ENCODE results near the gene NIP7. TPM values are rescaled to one million over a fixed set of nuclear protein-coding genes. Genes with fewer than 3 reads are reported as not detected.

Gene NIP7
- total and polyA plus RNA-seq, 2 of the 8 experiments (the other 6 are each of a cell fraction or from before 2014, with no cell fraction given): 14.5 to 52.2 TPM

DNA sequence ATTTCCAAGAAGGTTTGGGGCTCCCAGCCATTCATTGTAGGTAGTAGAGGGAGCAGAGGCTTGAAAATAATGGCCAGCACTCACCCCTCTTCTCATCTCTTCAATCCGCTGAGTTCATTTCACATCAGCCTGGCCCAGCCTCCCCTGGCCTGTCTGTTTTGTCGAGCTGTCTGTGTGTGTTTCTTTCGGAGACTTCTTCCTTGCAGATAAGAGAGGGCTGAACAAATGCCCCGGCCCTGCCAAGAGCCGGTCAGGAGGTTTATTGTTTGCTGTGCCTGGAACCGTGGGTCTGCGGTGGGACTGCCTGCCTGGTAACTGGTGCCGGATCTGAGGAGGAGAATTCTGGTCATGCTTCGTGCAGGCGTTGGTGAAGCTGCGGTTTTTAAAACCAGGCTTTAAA is 25.0 kb upstream of the NIP7 start (continued):
- no peak for TF ChIP-seq GABPA (IDR thresholded peaks at IDR 0.05; ENCODE audit: borderline replicate concordance, insufficient read depth, low read length)
- no peak for TF ChIP-seq FOSL1 (IDR thresholded peaks at IDR 0.05; ENCODE audit: insufficient read depth, low read depth, low read length)
- TF ChIP-seq TEAD4 (IDR thresholded peaks at IDR 0.05; ENCODE audit: low read depth, low read length): no peak
